GM12878 (cell line): ENCODE measurements around the gene XPC. TPM values are rescaled to one million over a fixed set of nuclear protein-coding genes. Genes with fewer than 3 reads are reported as not detected.
A peak's percentile ranks its signal among the peaks of the same experiment; 100 is the strongest.

Experiments
- BACH1 ChIP-seq: fragments of 450-650 bp; IDR thresholded peaks from 2 replicates; pipeline ENCODE4 v1.6.1; 2017; ENCODE audit warnings: mild to moderate bottlenecking, borderline replicate concordance
- BMI1 ChIP-seq: fragments of 450-650 bp; IDR thresholded peaks from 2 replicates; pipeline ENCODE4 v1.6.1; 2016; ENCODE audit warnings: mild to moderate bottlenecking, moderate library complexity, borderline replicate concordance
- CBX3 ChIP-seq: fragments of 200-600 bp; sonication (generic); IDR thresholded peaks from 2 replicates; pipeline ENCODE4 v1.6.1; 2016; ENCODE audit warnings: low read depth, borderline replicate concordance
- ESRRA ChIP-seq: IDR thresholded peaks from 2 replicates; pipeline ENCODE4 v1.6.1; 2012; ENCODE audit warnings: mild to moderate bottlenecking, low read length, improper control_type of control experiment
- HCFC1 ChIP-seq: fragments of 150-350 bp; IDR thresholded peaks from 2 replicates; pipeline ENCODE4 v1.6.1; 2014; ENCODE audit warnings: low read length
- JUNB ChIP-seq: IDR thresholded peaks from 2 replicates; pipeline ENCODE4 v1.6.1; 2016; ENCODE audit warnings: antibody characterized with exemption, mild to moderate bottlenecking
- MTA3 ChIP-seq: IDR thresholded peaks from 2 replicates; pipeline ENCODE4 v1.6.1; 2012; ENCODE audit warnings: low read length, inconsistent platforms, borderline replicate concordance
- MXI1 ChIP-seq: fragments of 150-350 bp; IDR thresholded peaks from 2 replicates; pipeline ENCODE4 v1.6.1; 2011; ENCODE audit warnings: low read depth, mild to moderate bottlenecking, inconsistent platforms, low read length, improper control_type of control experiment
- NR2C1 ChIP-seq: fragments of 450-650 bp; IDR thresholded peaks from 2 replicates; pipeline ENCODE4 v1.6.1; 2017; ENCODE audit warnings: antibody characterized with exemption, mild to moderate bottlenecking, moderate library complexity
- NRF1 ChIP-seq: conservative IDR thresholded peaks from 2 replicates; pipeline ENCODE4 v1.6.1; 2011; ENCODE audit warnings: mild to moderate bottlenecking, low read depth, low read length, improper control_type of control experiment
- POLR2AphosphoS5 ChIP-seq: IDR thresholded peaks from 2 replicates; pipeline ENCODE4 v1.6.1; 2011; ENCODE audit warnings: mild to moderate bottlenecking, low read length, inconsistent platforms
- POU2F2 ChIP-seq: IDR thresholded peaks from 3 replicates; pipeline ENCODE4 v1.6.1; 2011; ENCODE audit warnings: low read depth, mild to moderate bottlenecking, low read length, borderline replicate concordance
- RAD51 ChIP-seq: fragments of 450-650 bp; IDR thresholded peaks from 2 replicates; pipeline ENCODE4 v1.6.1; 2016; ENCODE audit warnings: moderate library complexity, mild to moderate bottlenecking, inconsistent platforms
- RELA ChIP-seq: fragments of 450-650 bp; IDR thresholded peaks from 2 replicates; pipeline ENCODE4 v1.8.0; 2014; ENCODE audit warnings: borderline replicate concordance; ENCODE audit not compliant: partially characterized antibody
- RFX5 ChIP-seq: IDR thresholded peaks from 2 replicates; pipeline ENCODE4 v1.6.1; 2011; ENCODE audit warnings: low read depth, low read length, improper control_type of control experiment
- SIN3A ChIP-seq: IDR thresholded peaks from 2 replicates; pipeline ENCODE4 v1.6.1; 2012; ENCODE audit warnings: low read depth, low read length, improper control_type of control experiment
- SMAD1 ChIP-seq: fragments of 450-650 bp; IDR thresholded peaks from 2 replicates; pipeline ENCODE4 v1.6.1; 2018; ENCODE audit warnings: mild to moderate bottlenecking, low read depth; ENCODE audit not compliant: partially characterized antibody
- SREBF1 ChIP-seq: IDR thresholded peaks from 2 replicates; pipeline ENCODE4 v1.6.1; 2012; ENCODE audit warnings: mild to moderate bottlenecking, low read length
- SRF ChIP-seq, 2 experiments: IDR thresholded peaks; 2 replicates each; pipeline ENCODE4 v1.6.1; 2011; ENCODE audit warnings: low read depth in 2 of 2, low read length in 2 of 2, mild to moderate bottlenecking in 1 of 2, moderate library complexity in 1 of 2
- TAF1 ChIP-seq: IDR thresholded peaks from 2 replicates; pipeline ENCODE4 v1.6.1; 2011; ENCODE audit warnings: mild to moderate bottlenecking, low read depth, low read length, borderline replicate concordance
- TBL1XR1 ChIP-seq: IDR thresholded peaks from 2 replicates; pipeline ENCODE4 v1.6.1; 2012; ENCODE audit warnings: low read depth, low read length, improper control_type of control experiment
- ZNF217 ChIP-seq: fragments of 450-650 bp; IDR thresholded peaks from 2 replicates; pipeline ENCODE4 v1.6.1; 2017; ENCODE audit warnings: antibody characterized with exemption, mild to moderate bottlenecking
- ZSCAN29 ChIP-seq: fragments of 450-650 bp; IDR thresholded peaks from 2 replicates; pipeline ENCODE4 v1.6.1; 2017; ENCODE audit warnings: mild to moderate bottlenecking, moderate library complexity
- ZZZ3 ChIP-seq: IDR thresholded peaks from 2 replicates; pipeline ENCODE4 v1.6.1; 2011; ENCODE audit warnings: low read depth; ENCODE audit not compliant: control insufficient read depth, insufficient read length
- polyA plus RNA-seq, 11 experiments: library from polyadenylated mRNA; depleted of rRNA in 4 of 11; unstranded in 6 of 11; stranded (reverse) in 5 of 11; fragments of >200 nt; fragmentation: Nextera tagmentation in 4 of 11; fragmentation: Illumina TruSeq in 1 of 11; extraction: Ambion mirVana in 4 of 11; extraction: Trizol in 1 of 11; gene quantifications; 1 replicate in 1 of 11; 2 replicates in 10 of 11; pipeline versions ENCODE4 v1.2.1 to v1.2.3, GENCODE V29; 2011 to 2016; ENCODE audit warnings: inconsistent platforms in 2 of 11, missing spikeins in 2 of 11, low read depth in 1 of 11
- total RNA-seq, 4 experiments: library from RNA; depleted of rRNA in 3 of 4; stranded (reverse); fragments of >200 nt in 3 of 4; fragmentation: Illumina TruSeq in 1 of 4; extraction: Trizol in 1 of 4; gene quantifications; 2 replicates each; pipeline versions ENCODE4 v1.2.1 to v1.2.3, GENCODE V29; 2013 to 2021
- TF ChIP-seq, protein P1 (sequence below): IDR thresholded peaks from 2 replicates; pipeline ENCODE4 v1.6.1; 2011; ENCODE audit warnings: borderline replicate concordance, low read depth, mild to moderate bottlenecking, moderate library complexity, low read length; ENCODE audit not compliant: insufficient read depth, poor library complexity, severe bottlenecking
- TF ChIP-seq, protein P2 (sequence below): fragments of 450-650 bp; conservative IDR thresholded peaks from 2 replicates; pipeline ENCODE4 v1.6.1; 2017; ENCODE audit warnings: mild to moderate bottlenecking, moderate library complexity
- TF ChIP-seq, protein P3 (sequence below): fragments of 450-650 bp; IDR thresholded peaks from 2 replicates; pipeline ENCODE4 v1.6.1; 2017; ENCODE audit warnings: mild to moderate bottlenecking, low read depth, inconsistent platforms; ENCODE audit not compliant: poor library complexity, severe bottlenecking
- TF ChIP-seq, protein P4 (sequence below): IDR thresholded peaks from 2 replicates; pipeline ENCODE4 v1.6.1; 2011; ENCODE audit warnings: low read depth, mild to moderate bottlenecking, low read length, moderate library complexity, borderline replicate concordance; ENCODE audit errors: extremely low read depth

The XPC gene
- total and polyA plus RNA-seq, 10 of the 15 experiments (the other 5 are each of a cell fraction or from before 2014, with no cell fraction given) = 4.0 to 48.3 (median 29.8) TPM

DNA sequence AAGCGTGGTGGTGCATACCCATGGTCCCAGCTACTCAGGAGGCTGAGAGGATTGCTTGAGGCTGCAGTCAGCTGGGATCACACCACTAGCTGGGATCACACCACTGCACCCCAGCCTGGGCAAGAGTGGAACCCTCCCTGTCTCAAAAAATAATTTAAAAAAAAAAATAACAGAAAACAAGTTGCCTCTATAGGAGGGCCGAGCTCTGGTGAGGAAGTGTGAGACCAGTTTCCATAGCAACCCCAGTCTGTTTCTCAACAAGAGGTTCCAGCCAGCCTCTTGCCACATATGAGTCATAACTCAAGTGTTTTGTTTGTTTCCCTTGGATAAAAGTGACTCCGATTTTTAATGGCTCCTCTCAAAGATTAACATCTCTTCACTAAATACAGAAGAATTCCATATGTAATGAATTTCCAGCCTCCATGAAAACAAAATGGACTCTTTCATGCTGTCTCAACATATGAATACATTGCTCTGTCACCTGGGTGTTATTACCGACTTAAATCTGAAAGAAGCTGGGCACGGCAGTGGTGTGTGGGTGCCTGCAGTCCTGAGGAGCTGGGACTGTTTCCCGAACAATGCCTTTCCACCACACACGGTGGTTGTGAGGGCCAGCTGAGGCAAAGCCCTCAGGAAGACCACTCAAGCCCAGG lies 33.9 kb downstream of the XPC start (continued):
- TF ChIP-seq POLR2AphosphoS5 = no peak
- TF ChIP-seq, protein P1, sequence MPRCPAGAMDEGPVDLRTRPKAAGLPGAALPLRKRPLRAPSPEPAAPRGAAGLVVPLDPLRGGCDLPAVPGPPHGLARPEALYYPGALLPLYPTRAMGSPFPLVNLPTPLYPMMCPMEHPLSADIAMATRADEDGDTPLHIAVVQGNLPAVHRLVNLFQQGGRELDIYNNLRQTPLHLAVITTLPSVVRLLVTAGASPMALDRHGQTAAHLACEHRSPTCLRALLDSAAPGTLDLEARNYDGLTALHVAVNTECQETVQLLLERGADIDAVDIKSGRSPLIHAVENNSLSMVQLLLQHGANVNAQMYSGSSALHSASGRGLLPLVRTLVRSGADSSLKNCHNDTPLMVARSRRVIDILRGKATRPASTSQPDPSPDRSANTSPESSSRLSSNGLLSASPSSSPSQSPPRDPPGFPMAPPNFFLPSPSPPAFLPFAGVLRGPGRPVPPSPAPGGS = no peak
- TF ChIP-seq BACH1 = peak; percentile 43; the same call in 1 of the 2 replicates
- TF ChIP-seq, protein P2, sequence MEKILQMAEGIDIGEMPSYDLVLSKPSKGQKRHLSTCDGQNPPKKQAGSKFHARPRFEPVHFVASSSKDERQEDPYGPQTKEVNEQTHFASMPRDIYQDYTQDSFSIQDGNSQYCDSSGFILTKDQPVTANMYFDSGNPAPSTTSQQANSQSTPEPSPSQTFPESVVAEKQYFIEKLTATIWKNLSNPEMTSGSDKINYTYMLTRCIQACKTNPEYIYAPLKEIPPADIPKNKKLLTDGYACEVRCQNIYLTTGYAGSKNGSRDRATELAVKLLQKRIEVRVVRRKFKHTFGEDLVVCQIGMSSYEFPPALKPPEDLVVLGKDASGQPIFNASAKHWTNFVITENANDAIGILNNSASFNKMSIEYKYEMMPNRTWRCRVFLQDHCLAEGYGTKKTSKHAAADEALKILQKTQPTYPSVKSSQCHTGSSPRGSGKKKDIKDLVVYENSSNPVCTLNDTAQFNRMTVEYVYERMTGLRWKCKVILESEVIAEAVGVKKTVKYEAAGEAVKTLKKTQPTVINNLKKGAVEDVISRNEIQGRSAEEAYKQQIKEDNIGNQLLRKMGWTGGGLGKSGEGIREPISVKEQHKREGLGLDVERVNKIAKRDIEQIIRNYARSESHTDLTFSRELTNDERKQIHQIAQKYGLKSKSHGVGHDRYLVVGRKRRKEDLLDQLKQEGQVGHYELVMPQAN = no peak
- TF ChIP-seq, protein P3, sequence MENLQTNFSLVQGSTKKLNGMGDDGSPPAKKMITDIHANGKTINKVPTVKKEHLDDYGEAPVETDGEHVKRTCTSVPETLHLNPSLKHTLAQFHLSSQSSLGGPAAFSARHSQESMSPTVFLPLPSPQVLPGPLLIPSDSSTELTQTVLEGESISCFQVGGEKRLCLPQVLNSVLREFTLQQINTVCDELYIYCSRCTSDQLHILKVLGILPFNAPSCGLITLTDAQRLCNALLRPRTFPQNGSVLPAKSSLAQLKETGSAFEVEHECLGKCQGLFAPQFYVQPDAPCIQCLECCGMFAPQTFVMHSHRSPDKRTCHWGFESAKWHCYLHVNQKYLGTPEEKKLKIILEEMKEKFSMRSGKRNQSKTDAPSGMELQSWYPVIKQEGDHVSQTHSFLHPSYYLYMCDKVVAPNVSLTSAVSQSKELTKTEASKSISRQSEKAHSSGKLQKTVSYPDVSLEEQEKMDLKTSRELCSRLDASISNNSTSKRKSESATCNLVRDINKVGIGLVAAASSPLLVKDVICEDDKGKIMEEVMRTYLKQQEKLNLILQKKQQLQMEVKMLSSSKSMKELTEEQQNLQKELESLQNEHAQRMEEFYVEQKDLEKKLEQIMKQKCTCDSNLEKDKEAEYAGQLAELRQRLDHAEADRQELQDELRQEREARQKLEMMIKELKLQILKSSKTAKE = peak; percentile 79
- peak; percentile 83 for TF ChIP-seq JUNB
- no peak for TF ChIP-seq TBL1XR1
- TF ChIP-seq RFX5 = no peak
- TF ChIP-seq SRF (IDR thresholded peaks at IDR 0.05; ENCODE audit: low read depth in 2 of 2, low read length in 2 of 2) = no peak
- no peak for TF ChIP-seq CBX3
- no peak for TF ChIP-seq ZZZ3
- TF ChIP-seq NRF1 = no peak
- TF ChIP-seq MXI1 = peak; percentile 92
- TF ChIP-seq RELA = no peak
- TF ChIP-seq, protein P4, sequence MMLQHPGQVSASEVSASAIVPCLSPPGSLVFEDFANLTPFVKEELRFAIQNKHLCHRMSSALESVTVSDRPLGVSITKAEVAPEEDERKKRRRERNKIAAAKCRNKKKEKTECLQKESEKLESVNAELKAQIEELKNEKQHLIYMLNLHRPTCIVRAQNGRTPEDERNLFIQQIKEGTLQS = no peak
- no peak for TF ChIP-seq NR2C1
- TF ChIP-seq HCFC1 = no peak
- TF ChIP-seq MTA3 = no peak
- no peak for TF ChIP-seq POU2F2
- no peak for TF ChIP-seq TAF1
- TF ChIP-seq SREBF1 = no peak
- no peak for TF ChIP-seq ZSCAN29
- TF ChIP-seq BMI1 = peak; percentile 99
- no peak for TF ChIP-seq ZNF217
- TF ChIP-seq RAD51 = no peak
- TF ChIP-seq SIN3A = 0 out of 2 replicates have a peak, but pooled peaks have one; percentile 32
- peak; percentile 51 for TF ChIP-seq SMAD1
- no peak for TF ChIP-seq ESRRA
